GM12878 (cell line): ENCODE results near the gene CLSTN2. TPM values are rescaled to one million over a fixed set of nuclear protein-coding genes. Genes with fewer than 3 reads are reported as not detected.

Source experiments
- ATAC-seq: fragments of 200-7000 bp; cut with Tn5 transposase; 3 replicates; pipeline ENCODE4 v1.9.1; 2020; ENCODE audit warnings: mild to moderate bottlenecking, moderate library complexity
- BruUV-seq: library from RNA; stranded (reverse); fragments of 400-500 nt; replicated peaks from 2 replicates; lab custom pipeline; 2021; lab: Mats Ljungman, UMichigan
- CTCF ChIA-PET: fragments of 300-600 bp; sonication (Branson Sonifier 250); formaldehyde crosslinking; extraction: SDS; loops from one replicate; lab custom pipeline; 2021; ENCODE audit warnings: inconsistent platforms; lab: Yijun Ruan, JAX
- POLR2A ChIA-PET: fragments of 350-600 bp; formaldehyde crosslinking; extraction: SDS; loops from one replicate; lab custom pipeline; 2021; ENCODE audit warnings: inconsistent platforms; lab: Charles Lee
- RAD21 ChIA-PET: fragments of 300-600 bp; sonication (Branson Sonifier 250); formaldehyde crosslinking; loops from one replicate; lab custom pipeline; 2023; ENCODE audit warnings: antibody characterized with exemption; ENCODE audit not compliant: unreplicated experiment; lab: Charles Lee
- SMC1A ChIA-PET: fragments of 300-600 bp; sonication (Branson Sonifier 250); formaldehyde crosslinking; loops from one replicate; lab custom pipeline; 2023; ENCODE audit not compliant: unreplicated experiment, uncharacterized antibody; lab: Charles Lee
- DNase-seq: peaks from one replicate; pipeline ENCODE4 v3.0.0-alpha.2; 2011; ENCODE audit warnings: low read depth, low spot score
- FAIRE-seq: peaks from 3 replicates; lab custom pipeline; 2011; peaks lifted over from hg19 to GRCh38; lab: Jason Lieb, UNC
- H2AFZ ChIP-seq: 2 replicates; pipeline ENCODE4 v1.6.0; 2011; ENCODE audit warnings: low read depth, low read length, control low read depth; ENCODE audit not compliant: control insufficient read depth
- H3K27ac ChIP-seq: 2 replicates; pipeline ENCODE4 v1.5.1; 2011; ENCODE audit warnings: control low read depth; ENCODE audit not compliant: control insufficient read depth, insufficient read depth
- H3K27me3 ChIP-seq, 2 experiments: replicated peaks in 1 of 2; 2 replicates each; pipeline versions ENCODE4 v1.6.0 to v1.6.1; 2011; ENCODE audit warnings: low read length in 1 of 2; ENCODE audit not compliant: control insufficient read depth in 2 of 2, insufficient read depth in 2 of 2
- H3K36me3 ChIP-seq, 2 experiments: 2 replicates each; pipeline ENCODE4 v1.5.1; 2011; ENCODE audit warnings: low read length in 1 of 2; ENCODE audit not compliant: control insufficient read depth in 2 of 2, insufficient read depth in 2 of 2
- H3K4me1 ChIP-seq: 2 replicates; pipeline ENCODE4 v1.6.1; 2011; ENCODE audit warnings: mild to moderate bottlenecking, low read length, moderate library complexity, mixed read lengths; ENCODE audit not compliant: control insufficient read depth, insufficient read depth
- H3K4me2 ChIP-seq: 2 replicates; pipeline ENCODE4 v1.6.0; 2011; ENCODE audit warnings: control low read depth; ENCODE audit not compliant: control insufficient read depth, insufficient read depth
- H3K4me3 ChIP-seq: fragments of 200-600 bp; sonication (generic); 2 replicates; pipeline ENCODE4 v1.5.1; 2016
- H3K79me2 ChIP-seq: 2 replicates; pipeline ENCODE4 v1.6.0; 2011; ENCODE audit warnings: low read length; ENCODE audit not compliant: control insufficient read depth, insufficient read depth
- H3K9ac ChIP-seq: 2 replicates; pipeline ENCODE4 v1.8.0; 2011; ENCODE audit warnings: low read length, control low read depth, mixed read lengths; ENCODE audit not compliant: control insufficient read depth, insufficient read depth
- H3K9me3 ChIP-seq: replicated peaks from 3 replicates; pipeline ENCODE4 v1.5.1; 2011; ENCODE audit warnings: mild to moderate bottlenecking, low read length; ENCODE audit not compliant: control insufficient read depth, insufficient read depth
- H4K20me1 ChIP-seq: 2 replicates; pipeline ENCODE4 v1.6.0; 2011; ENCODE audit not compliant: control insufficient read depth, insufficient read depth
- BCLAF1 ChIP-seq: fragments of 450-650 bp; IDR thresholded peaks from 2 replicates; pipeline ENCODE4 v1.6.1; 2017; ENCODE audit warnings: antibody characterized with exemption, mild to moderate bottlenecking, moderate library complexity
- BHLHE40 ChIP-seq, 2 experiments: fragments of 450-650 bp in 1 of 2; IDR thresholded peaks; 2 replicates each; pipeline ENCODE4 v1.6.1; 2011 to 2017; ENCODE audit warnings: low read depth in 2 of 2, borderline replicate concordance in 1 of 2, improper control_type of control experiment in 1 of 2, low read length in 1 of 2, mild to moderate bottlenecking in 1 of 2
- BMI1 ChIP-seq: fragments of 450-650 bp; IDR thresholded peaks from 2 replicates; pipeline ENCODE4 v1.6.1; 2016; ENCODE audit warnings: mild to moderate bottlenecking, moderate library complexity, borderline replicate concordance
- CHD1 ChIP-seq: IDR thresholded peaks from 2 replicates; pipeline ENCODE4 v1.6.1; 2012; ENCODE audit warnings: low read depth, low read length, improper control_type of control experiment
- EP300 ChIP-seq, 2 experiments: fragments of 150-350 bp in 1 of 2; IDR thresholded peaks; 2 replicates each; pipeline ENCODE4 v1.6.1; 2011 to 2012; ENCODE audit warnings: low read depth in 2 of 2, low read length in 2 of 2, borderline replicate concordance in 1 of 2, improper control_type of control experiment in 1 of 2, inconsistent platforms in 1 of 2; ENCODE audit not compliant: control insufficient read depth in 1 of 2
- IKZF1 ChIP-seq: fragments of 450-650 bp; conservative IDR thresholded peaks from 2 replicates; pipeline ENCODE4 v1.6.1; 2017; ENCODE audit warnings: antibody characterized with exemption, mild to moderate bottlenecking
- MTA2 ChIP-seq: fragments of 450-650 bp; IDR thresholded peaks from 2 replicates; pipeline ENCODE4 v1.6.1; 2016; ENCODE audit warnings: low read depth, mild to moderate bottlenecking, moderate library complexity
- MXI1 ChIP-seq: fragments of 150-350 bp; IDR thresholded peaks from 2 replicates; pipeline ENCODE4 v1.6.1; 2011; ENCODE audit warnings: low read depth, mild to moderate bottlenecking, inconsistent platforms, low read length, improper control_type of control experiment
- PBX3 ChIP-seq: IDR thresholded peaks from 2 replicates; pipeline ENCODE4 v1.6.1; 2011; ENCODE audit warnings: mild to moderate bottlenecking, low read depth, low read length, moderate library complexity; ENCODE audit not compliant: insufficient replicate concordance
- PRDM15 ChIP-seq: fragments of 450-650 bp; formaldehyde crosslinking; IDR thresholded peaks from 2 replicates; pipeline ENCODE4 v1.4.0; 2020; ENCODE audit warnings: mild to moderate bottlenecking, moderate library complexity
- SMAD1 ChIP-seq: fragments of 450-650 bp; IDR thresholded peaks from 2 replicates; pipeline ENCODE4 v1.6.1; 2018; ENCODE audit warnings: mild to moderate bottlenecking, low read depth; ENCODE audit not compliant: partially characterized antibody
- SREBF2 ChIP-seq: IDR thresholded peaks from 2 replicates; pipeline ENCODE4 v1.6.1; 2012; ENCODE audit warnings: mild to moderate bottlenecking, low read length
- USF1 ChIP-seq: IDR thresholded peaks from 2 replicates; pipeline ENCODE4 v1.6.1; 2011; ENCODE audit warnings: borderline replicate concordance, low read depth, mild to moderate bottlenecking, moderate library complexity, mixed read lengths, low read length; ENCODE audit not compliant: insufficient read depth; ENCODE audit errors: extremely low read length
- ZBED1 ChIP-seq: IDR thresholded peaks from 2 replicates; pipeline ENCODE4 v1.6.1; 2016; ENCODE audit warnings: borderline replicate concordance
- ZZZ3 ChIP-seq: IDR thresholded peaks from 2 replicates; pipeline ENCODE4 v1.6.1; 2011; ENCODE audit warnings: low read depth; ENCODE audit not compliant: control insufficient read depth, insufficient read length
- WGBS: methylation state at CpG from one replicate; pipeline ENCODE4 v1.1.6; 2016; ENCODE audit warnings: low lambda C conversion rate; ENCODE audit not compliant: insufficient replicate concordance, insufficient coverage; ENCODE audit errors: missing lambda C conversion rate; 5-methylcytosine and 5-hydroxymethylcytosine counted together
- in situ Hi-C: fragments of 300-500 bp; cut with MboI; formaldehyde crosslinking; loops from 9 replicates; pipeline ENCODE4 v1.14.3; 2018; ENCODE audit warnings: mixed read lengths
- intact Hi-C: fragments of 100-400 bp; cut with micrococcal nuclease; formaldehyde crosslinking; loops from one replicate; pipeline ENCODE4 v1.14.2; 2022; ENCODE audit not compliant: unreplicated experiment
- polyA plus RNA-seq, 11 experiments: library from polyadenylated mRNA; depleted of rRNA in 4 of 11; unstranded in 6 of 11; stranded (reverse) in 5 of 11; fragments of >200 nt; fragmentation: Nextera tagmentation in 4 of 11; fragmentation: Illumina TruSeq in 1 of 11; extraction: Ambion mirVana in 4 of 11; extraction: Trizol in 1 of 11; gene quantifications; 1 replicate in 1 of 11; 2 replicates in 10 of 11; pipeline versions ENCODE4 v1.2.1 to v1.2.3, GENCODE V29; 2011 to 2016; ENCODE audit warnings: inconsistent platforms in 2 of 11, missing spikeins in 2 of 11, low read depth in 1 of 11
- total RNA-seq, 4 experiments: library from RNA; depleted of rRNA in 3 of 4; stranded (reverse); fragments of >200 nt in 3 of 4; fragmentation: Illumina TruSeq in 1 of 4; extraction: Trizol in 1 of 4; gene quantifications; 2 replicates each; pipeline versions ENCODE4 v1.2.1 to v1.2.3, GENCODE V29; 2013 to 2021

Gene CLSTN2
- total and polyA plus RNA-seq, 10 of the 15 experiments (the other 5 are each of a cell fraction or from before 2014, with no cell fraction given) = under 0.01 to 0.10 (median under 0.01) TPM; not detected in 5

- POLR2A ChIA-PET = no interaction called here
- no peaks in the 10 kb centered on the region for H3K9me3 ChIP-seq
- FAIRE-seq = no peak
These were observed 438.2 kb downstream of the CLSTN2 start for GRCh38 chr3:140373234-140373633.

More at GRCh38 chr3:140373234-140373633, 438.2 kb downstream of the CLSTN2 start:
- DNase-seq (no peak), ATAC-seq (no peak)
- Histone ChIP-seq H3K27me3 (no peaks in the 10 kb centered on the region), H4K20me1 (no peaks in the 10 kb centered on the region), H3K9ac (no peak overlapping the region), H2AFZ (no peak overlapping the region), H3K27ac (no peak overlapping the region), H3K36me3 (no peaks in the 10 kb centered on the region), H3K4me2 (no peak overlapping the region), H3K4me1 (no peaks in the 10 kb centered on the region), H3K4me3 (no peak overlapping the region), H3K79me2 (no peaks in the 10 kb centered on the region)
- WGBS = 35% methylated on average over 1 of the region's 1 CpG
- no TSS peak for BruUV-seq
- intact Hi-C loops (no loop called here), in situ Hi-C loops (no loop called here)
- SMC1A ChIA-PET = interaction anchor here (1.2 to 2.1 kb wide), 2 partner anchors 10 to 11 kb away, joined by 4 to 5 read pairs; no protein-coding TSS in a partner anchor
- no peak for TF ChIP-seq MTA2
- TF ChIP-seq BMI1 = no peak
- TF ChIP-seq PRDM15 (CRISPR knock-in tag) = no peak
- TF ChIP-seq EP300 (IDR thresholded peaks at IDR 0.05; ENCODE audit: borderline replicate concordance in 1 of 2, control insufficient read depth in 1 of 2, low read depth in 2 of 2, low read length in 2 of 2) = no peak
- TF ChIP-seq USF1 = no peak
- no peak for TF ChIP-seq CHD1
- TF ChIP-seq ZBED1 = no peak
- TF ChIP-seq MXI1 = no peak
- TF ChIP-seq BCLAF1 = no peak
- TF ChIP-seq IKZF1 = no peak
- TF ChIP-seq BHLHE40 (IDR thresholded peaks at IDR 0.05; ENCODE audit: borderline replicate concordance in 1 of 2, low read depth in 2 of 2, low read length in 1 of 2) = no peak
- no peak for TF ChIP-seq SREBF2
- TF ChIP-seq PBX3 = no peak
- no peak for TF ChIP-seq ZZZ3
- no peak for TF ChIP-seq SMAD1
- CTCF ChIA-PET = interaction anchor here (1.0 kb wide), 1 partner anchor 435 kb away, joined by 3 read pairs; no protein-coding TSS in a partner anchor
- RAD21 ChIA-PET = interaction anchor here (0.8 kb wide), 1 partner anchor 10 kb away, joined by 4 read pairs; no protein-coding TSS in a partner anchor
